Measurements from ENCODE around the gene GALNT14. TPM values are rescaled to one million over a fixed set of nuclear protein-coding genes. Genes with fewer than 3 reads are reported as not detected.

The GALNT14 gene
- total and polyA plus RNA-seq, 2 of the 8 experiments (the other 6 are each of a cell fraction or from before 2014, with no cell fraction given): 13.0 to 13.7 TPM

GRCh38 chr2:31013301-31013700 is 124.9 kb downstream of the GALNT14 start:
- Histone ChIP-seq H4K8ac (ENCODE audit: extremely low read depth, insufficient read depth, low read length) (no peak overlapping the region), H2AFZ (ENCODE audit: low read length) (no peak overlapping the region), H3K9me3 (ENCODE audit: insufficient read depth in 2 of 2, low read depth in 1 of 2, low read length in 1 of 2) (no peaks in the 10 kb centered on the region), H2BK20ac (ENCODE audit: low read length) (no peak overlapping the region), H3K27me3 (replicated peaks in 1 of 4; ENCODE audit: control insufficient read depth in 3 of 4, extremely low read depth in 1 of 4, insufficient read depth in 3 of 4, low read length in 3 of 4) (no peaks in the 10 kb centered on the region), H3K23ac (ENCODE audit: insufficient read length) (no peak overlapping the region), H3K4ac (replicated peaks; ENCODE audit: insufficient read length, low read depth, low read length) (no peak overlapping the region), H3K4me3 (ENCODE audit: extremely low read depth in 1 of 4, insufficient read depth in 2 of 4, low read depth in 3 of 4, low read length in 4 of 4) (no peak overlapping the region), H4K91ac (replicated peaks; ENCODE audit: insufficient read length, low read length) (no peak overlapping the region), H2BK15ac (ENCODE audit: low read length) (no peak overlapping the region), H2BK12ac (ENCODE audit: low read depth, low read length) (no peak overlapping the region), H2AK5ac (ENCODE audit: low read depth, low read length) (no peak overlapping the region), H4K5ac (ENCODE audit: insufficient read length, low read depth, low read length) (no peak overlapping the region), H3K27ac (ENCODE audit: low read depth, low read length) (no peak overlapping the region), H3K9ac (replicated peaks in 1 of 4; ENCODE audit: extremely low read depth in 1 of 4, low read depth in 3 of 4, low read length in 3 of 4) (no peak overlapping the region), H3K36me3 (ENCODE audit: control insufficient read depth in 2 of 4, insufficient read depth in 4 of 4, low read length in 3 of 4) (no peaks in the 10 kb centered on the region), H3K79me1 (ENCODE audit: low read depth, low read length) (no peaks in the 10 kb centered on the region; the same call in 1 of the 2 replicates), H2BK5ac (ENCODE audit: low read depth, low read length) (no peak overlapping the region), H3K4me1 (replicated peaks in 1 of 4; ENCODE audit: control insufficient read depth in 3 of 4, insufficient read depth in 4 of 4, low read length in 3 of 4) (peaks cover 2 to 4% (median 3%) of the 10 kb centered on the region in 4 experiments; a peak in 3 of 7 replicates), H3K79me2 (ENCODE audit: control insufficient read depth in 1 of 2, insufficient read depth in 2 of 2, low read length in 2 of 2) (no peaks in the 10 kb centered on the region), H3K56ac (replicated peaks; ENCODE audit: insufficient read length, low read depth, low read length) (no peak overlapping the region), H4K20me1 (replicated peaks in 1 of 2; ENCODE audit: control insufficient read depth in 1 of 2, insufficient read depth in 2 of 2, low read length in 2 of 2) (no peaks in the 10 kb centered on the region), H3K4me2 (ENCODE audit: insufficient read depth in 1 of 2, low read depth in 2 of 2, low read length in 2 of 2) (no peak overlapping the region), H3K14ac (ENCODE audit: insufficient read length) (no peak overlapping the region), H2BK120ac (replicated peaks; ENCODE audit: low read depth, low read length) (no peak overlapping the region), H3K23me2 (ENCODE audit: low read depth, low read length) (no peaks in the 10 kb centered on the region), H3K18ac (ENCODE audit: extremely low read depth, low read length) (no peak overlapping the region)
- TF ChIP-seq NRF1 (IDR thresholded peaks at IDR 0.05; ENCODE audit: low read depth, low read length): no peak
- no peak for TF ChIP-seq RNF2 (IDR thresholded peaks at IDR 0.05; ENCODE audit: borderline replicate concordance, low read depth, low read length, missing control alignments, poor library complexity, severe bottlenecking)
- no peak for TF ChIP-seq CEBPB (IDR thresholded peaks at IDR 0.05; ENCODE audit: low read depth, low read length)
- POLR2A ChIA-PET (ENCODE audit: partially characterized antibody): no interaction called here
- DNase-seq (ENCODE audit: low read depth in 1 of 2, low spot score in 2 of 2): no peak
- FAIRE-seq: no peak
- CTCF ChIA-PET (ENCODE audit: partially characterized antibody): interaction anchor here (0.6 to 1.8 kb wide), 7 partner anchors 9 to 157 kb away, joined by 3 to 7 read pairs (median 4); no protein-coding TSS in a partner anchor
- WGBS, 2 experiments (ENCODE audit: extremely low coverage in 1 of 2, insufficient coverage in 1 of 2, insufficient read length in 1 of 2, insufficient replicate concordance in 2 of 2, low coverage in 1 of 2, low lambda C conversion rate in 2 of 2, missing lambda C conversion rate in 1 of 2): 95% methylated on average over 8 of the region's 8 CpGs; no CpG with 5 or more reads in 1 of the 2 experiments

Data from H1 (cell line).